IMR-90 (cell line): ENCODE data around the gene PI16.

Experiments
- BHLHE40 ChIP-seq: fragments of 150-350 bp; IDR thresholded peaks from 2 replicates; pipeline ENCODE4 v1.6.1; 2016; ENCODE audit warnings: mild to moderate bottlenecking, low read depth, low read length
- CEBPB ChIP-seq: IDR thresholded peaks from 2 replicates; pipeline ENCODE4 v1.6.1; 2012; ENCODE audit warnings: low read depth, low read length, improper control_type of control experiment
- CHD1 ChIP-seq: IDR thresholded peaks from 2 replicates; pipeline ENCODE4 v1.6.1; 2012; ENCODE audit warnings: low read depth, low read length, improper control_type of control experiment
- CTCF ChIP-seq: conservative IDR thresholded peaks from 2 replicates; pipeline ENCODE4 v1.5.1; 2012; ENCODE audit warnings: mild to moderate bottlenecking, low read depth, low read length, improper control_type of control experiment
- ELK1 ChIP-seq: fragments of 150-350 bp; IDR thresholded peaks from 2 replicates; pipeline ENCODE4 v1.6.1; 2016; ENCODE audit warnings: low read depth, mild to moderate bottlenecking, low read length, moderate library complexity, borderline replicate concordance
- FOS ChIP-seq: fragments of 150-350 bp; IDR thresholded peaks from 2 replicates; pipeline ENCODE4 v1.6.1; 2016; ENCODE audit warnings: low read depth, low read length
- MAFK ChIP-seq: IDR thresholded peaks from 2 replicates; pipeline ENCODE4 v1.6.1; 2012; ENCODE audit warnings: low read depth, low read length, improper control_type of control experiment
- POLR2A ChIP-seq: IDR thresholded peaks from 2 replicates; pipeline ENCODE4 v1.6.1; 2012; ENCODE audit warnings: mild to moderate bottlenecking, low read depth, low read length
- RAD21 ChIP-seq: IDR thresholded peaks from 2 replicates; pipeline ENCODE4 v1.6.1; 2012; ENCODE audit warnings: low read length, improper control_type of control experiment
- RFX5 ChIP-seq: IDR thresholded peaks from 2 replicates; pipeline ENCODE4 v1.8.0; 2012; ENCODE audit warnings: low read depth, mild to moderate bottlenecking, low read length, moderate library complexity
- SMC3 ChIP-seq: fragments of 150-350 bp; IDR thresholded peaks from 2 replicates; pipeline ENCODE4 v1.6.1; 2016; ENCODE audit warnings: low read depth, mild to moderate bottlenecking, antibody characterized with exemption, low read length, moderate library complexity
- USF2 ChIP-seq: fragments of 150-350 bp; IDR thresholded peaks from 2 replicates; pipeline ENCODE4 v1.6.1; 2017; ENCODE audit warnings: mild to moderate bottlenecking, antibody characterized with exemption, low read length, low read depth

- TF ChIP-seq CTCF = no peak
- TF ChIP-seq FOS = peak; percentile 51; the same call in 1 of the 2 replicates
- no peak for TF ChIP-seq POLR2A
- no peak for TF ChIP-seq BHLHE40
- no peak for TF ChIP-seq USF2
- TF ChIP-seq CEBPB = no peak
- TF ChIP-seq ELK1 = no peak
- TF ChIP-seq SMC3 = no peak
- TF ChIP-seq RFX5 = no peak
- TF ChIP-seq RAD21 = no peak
- TF ChIP-seq CHD1 = no peak
- no peak for TF ChIP-seq MAFK
Measured at GRCh38 chr6:36949636-36950035, 4.9 kb upstream of the PI16 start.
